OCI-LY7 (cell line): ENCODE results near the gene KRTAP26-1. TPM values are rescaled to one million over a fixed set of nuclear protein-coding genes. Genes with fewer than 3 reads are reported as not detected.

Experiments
- BruUV-seq: library from RNA; stranded (reverse); fragments of 400-500 nt; replicated peaks from 2 replicates; lab custom pipeline; 2021; lab: Mats Ljungman, UMichigan
- CTCF ChIA-PET: fragments of 300-600 bp; sonication (Branson Sonifier 250); formaldehyde crosslinking; loops from one replicate; lab custom pipeline; 2022; ENCODE audit warnings: antibody characterized with exemption; ENCODE audit not compliant: unreplicated experiment; lab: Charles Lee
- POLR2A ChIA-PET: fragments of 300-600 bp; sonication (Branson Sonifier 250); formaldehyde crosslinking; loops from one replicate; lab custom pipeline; 2022; ENCODE audit warnings: antibody characterized with exemption; lab: Charles Lee
- DNase-seq: peaks from one replicate; pipeline ENCODE4 v3.0.0-alpha.2; 2015; ENCODE audit warnings: low spot score
- H2AFZ ChIP-seq: fragments of 200-600 bp; sonication (generic), shearing (Covaris generic); 2 replicates; pipeline ENCODE4 v1.6.1; 2014; ENCODE audit warnings: mild to moderate bottlenecking, antibody characterized with exemption, low read length, moderate library complexity
- H3K27ac ChIP-seq: fragments of 200-600 bp; sonication (generic); 2 replicates; pipeline ENCODE4 v1.5.1; 2014; ENCODE audit warnings: mixed run types, low read depth, mild to moderate bottlenecking, moderate library complexity, low read length, inconsistent platforms; ENCODE audit not compliant: poor library complexity, severe bottlenecking
- H3K36me3 ChIP-seq: fragments of 200-600 bp; sonication (generic); 2 replicates; pipeline ENCODE4 v1.6.1; 2014; ENCODE audit warnings: mild to moderate bottlenecking, antibody characterized with exemption, low read length, moderate library complexity, mixed read lengths; ENCODE audit not compliant: insufficient read depth
- H3K4me1 ChIP-seq: fragments of 200-600 bp; sonication (generic); 2 replicates; pipeline ENCODE4 v1.5.1; 2014; ENCODE audit warnings: mild to moderate bottlenecking, low read length; ENCODE audit not compliant: insufficient read depth, poor library complexity, severe bottlenecking
- H3K4me2 ChIP-seq: fragments of 200-600 bp; sonication (generic); 2 replicates; pipeline ENCODE4 v1.6.1; 2014; ENCODE audit warnings: mild to moderate bottlenecking, low read length
- H3K4me3 ChIP-seq: fragments of 200-600 bp; sonication (generic); 2 replicates; pipeline ENCODE4 v1.5.1; 2014; ENCODE audit warnings: mild to moderate bottlenecking, low read depth, low read length; ENCODE audit not compliant: poor library complexity, severe bottlenecking
- H3K79me2 ChIP-seq: fragments of 200-600 bp; sonication (generic); 2 replicates; pipeline ENCODE4 v1.6.1; 2016; ENCODE audit warnings: low read depth, mild to moderate bottlenecking, low read length, moderate library complexity, mixed read lengths; ENCODE audit not compliant: insufficient read depth
- H3K9me2 ChIP-seq: fragments of 200-600 bp; sonication (generic); 2 replicates; pipeline ENCODE4 v1.6.1; 2016; ENCODE audit warnings: mild to moderate bottlenecking, low read length, mixed read lengths; ENCODE audit not compliant: insufficient read depth
- H3K9me3 ChIP-seq: fragments of 200-600 bp; sonication (generic); 2 replicates; pipeline ENCODE4 v1.6.1; 2014; ENCODE audit warnings: mild to moderate bottlenecking, mixed run types, low read length, mixed read lengths
- H4K20me1 ChIP-seq: fragments of 200-600 bp; sonication (generic); 2 replicates; pipeline ENCODE4 v1.6.1; 2014; ENCODE audit warnings: mild to moderate bottlenecking, antibody characterized with exemption, low read length, moderate library complexity, mixed read lengths; ENCODE audit not compliant: insufficient read depth
- CTCF ChIP-seq: fragments of 200-600 bp; sonication (generic); conservative IDR thresholded peaks from 2 replicates; pipeline ENCODE4 v1.5.1; 2014; ENCODE audit warnings: mild to moderate bottlenecking, antibody characterized with exemption, low read length, moderate library complexity, mixed read lengths
- EZH2phosphoT487 ChIP-seq: fragments of 200-600 bp; sonication (generic); IDR thresholded peaks from 2 replicates; pipeline ENCODE4 v1.6.1; 2018; ENCODE audit warnings: low read depth, borderline replicate concordance, mild to moderate bottlenecking, mixed run types, antibody characterized with exemption, low read length, moderate library complexity, mixed read lengths
- intact Hi-C: fragments of 100-400 bp; cut with micrococcal nuclease; formaldehyde crosslinking; loops from one replicate; pipeline ENCODE4 v1.10.0; 2022; ENCODE audit not compliant: unreplicated experiment
- total RNA-seq, 2 experiments: library from RNA; depleted of rRNA in 1 of 2; stranded (reverse); fragments of >200 nt in 1 of 2; shearing (Covaris generic) in 1 of 2; gene quantifications; 2 replicates each; pipeline ENCODE4 v1.2.3, GENCODE V29; 2014 to 2022

KRTAP26-1 gene
- total RNA-seq, 2 experiments from 2014 or later = not detected

GRCh38 chr21:30337772-30338171, 17.7 kb upstream of the KRTAP26-1 start:
- Histone ChIP-seq H3K4me2 (no peak overlapping the region), H3K4me1 (no peaks in the 10 kb centered on the region), H3K27ac (no peak overlapping the region), H2AFZ (no peak overlapping the region), H3K36me3 (no peaks in the 10 kb centered on the region), H3K79me2 (no peaks in the 10 kb centered on the region), H3K4me3 (no peak overlapping the region), H3K9me2 (no peaks in the 10 kb centered on the region), H3K9me3 (no peaks in the 10 kb centered on the region), H4K20me1 (no peaks in the 10 kb centered on the region)
- intact Hi-C loops = no loop called here
- TF ChIP-seq CTCF (no peak), EZH2phosphoT487 (no peak)
- no peak for DNase-seq
- CTCF ChIA-PET = no interaction called here
- BruUV-seq = no TSS peak
- POLR2A ChIA-PET = no interaction called here

- Histone ChIP-seq H3K9me3 (no peaks in the 10 kb centered on the region), H3K4me1 (no peaks in the 10 kb centered on the region), H3K79me2 (no peaks in the 10 kb centered on the region), H3K4me2 (no peak within 1 kb of the TSS), H3K4me3 (no peak within 1 kb of the TSS), H4K20me1 (no peaks in the 10 kb centered on the region), H2AFZ (no peak within 1 kb of the TSS), H3K9me2 (no peaks in the 10 kb centered on the region), H3K27ac (no peak within 1 kb of the TSS), H3K36me3 (no peaks in the 10 kb centered on the region)
- ChIA-PET CTCF (no interaction called here), POLR2A (no interaction called here)
- no peak for DNase-seq
- intact Hi-C loops = no loop called here
- no peak for TF ChIP-seq CTCF
- TF ChIP-seq EZH2phosphoT487 = no peak
- no TSS peak for BruUV-seq
Observed at GRCh38 chr21:30337276-30337744, 17.2 kb upstream of the KRTAP26-1 start, which contains the start of gene KRTAP27-1. Gene KRTAP27-1, minus strand, starts transcription at chr21:30337694. Its CDS starts 26 bp downstream, at chr21:30337668.

- ChIA-PET POLR2A (no interaction called here), CTCF (no interaction called here)
- intact Hi-C loops = no loop called here
- Histone ChIP-seq H3K9me2 (no peaks in the 10 kb centered on the region), H3K79me2 (no peaks in the 10 kb centered on the region), H4K20me1 (no peaks in the 10 kb centered on the region), H3K4me1 (no peaks in the 10 kb centered on the region), H3K27ac (no peak overlapping the region), H3K4me3 (no peak overlapping the region), H3K36me3 (no peaks in the 10 kb centered on the region), H3K9me3 (no peaks in the 10 kb centered on the region), H2AFZ (no peak overlapping the region), H3K4me2 (no peak overlapping the region)
- DNase-seq = no peak
- no peak for TF ChIP-seq EZH2phosphoT487
- no peak for TF ChIP-seq CTCF
- no TSS peak for BruUV-seq
Observed at GRCh38 chr21:30336596-30336995, 16.5 kb upstream of the KRTAP26-1 start.
